K562 treated with DMSO at 1 percent for 12 hours (cell line): ENCODE results near the gene KCNH8. TPM values are rescaled to one million over a fixed set of nuclear protein-coding genes. Genes with fewer than 3 reads are reported as not detected.

Experiments
- total RNA-seq: library from RNA; unstranded; fragments of 300-600 nt; gene quantifications from 2 replicates; pipeline ENCODE4 v1.2.3, GENCODE V29; 2022; ENCODE audit not compliant: insufficient read depth

KCNH8 gene
- total RNA-seq = not detected in 2 replicates

GRCh38 chr3:19147905-19148767 is at the start of gene KCNH8:
TSS of gene KCNH8 (plus strand) at chr3:19148510. CDS start at chr3:19148720, 210 bp downstream.

